NCI-H1417 (cell line): ENCODE results near the gene KRTAP10-5.

ENCODE experiments used
- DNase-seq, 3 experiments: peaks; one replicate each; lab custom pipeline; 2025; lab: John Stamatoyannopoulos, UW

The KRTAP10-5 gene

DNA sequence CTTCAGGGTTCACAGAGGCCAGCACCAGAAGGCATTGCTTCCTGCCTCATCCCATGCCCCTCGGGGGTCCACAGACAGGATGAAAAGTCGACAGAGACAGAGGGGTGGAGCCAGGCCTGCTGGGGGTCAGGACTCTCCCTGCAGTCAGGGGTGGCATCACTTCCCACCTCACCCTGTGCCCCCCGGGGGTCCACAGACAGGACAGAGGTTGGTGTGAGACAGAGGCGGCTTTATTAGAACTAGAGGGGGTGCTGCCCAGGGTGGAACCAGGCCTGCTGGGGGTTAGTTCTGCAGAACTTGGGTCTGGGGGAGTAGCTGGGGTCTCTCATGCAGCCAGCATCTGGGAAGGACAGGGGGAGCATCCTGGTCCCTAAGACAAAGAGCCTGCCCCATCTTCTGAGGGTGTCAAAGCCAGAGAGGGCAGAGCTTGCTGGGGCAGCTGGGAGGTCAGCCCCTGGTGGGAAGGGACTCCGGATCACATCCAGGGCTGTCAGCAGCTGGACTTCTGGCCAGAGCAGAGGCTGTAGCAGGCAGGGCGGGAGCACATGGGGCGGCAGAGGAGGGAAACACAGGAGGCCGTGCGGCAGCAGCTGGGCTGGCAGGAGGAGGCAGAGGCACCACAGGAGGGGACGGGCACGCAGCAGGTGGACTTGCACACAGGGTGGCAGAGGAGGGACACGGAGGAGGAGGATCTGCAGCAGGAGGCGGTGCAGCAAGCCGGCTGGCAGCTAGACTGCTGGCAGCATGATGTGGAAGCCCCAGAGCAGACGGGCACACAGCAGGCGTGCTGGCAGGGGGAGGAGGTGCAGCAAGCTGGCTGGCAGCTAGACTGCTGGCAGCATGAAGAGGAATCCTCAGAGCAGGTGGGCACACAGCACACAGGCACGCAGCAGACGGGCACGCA is 10.7 kb upstream of the KRTAP10-5 start:
- peak in 2 of 3 experiments; percentile 27 to 51 for DNase-seq

DNA sequence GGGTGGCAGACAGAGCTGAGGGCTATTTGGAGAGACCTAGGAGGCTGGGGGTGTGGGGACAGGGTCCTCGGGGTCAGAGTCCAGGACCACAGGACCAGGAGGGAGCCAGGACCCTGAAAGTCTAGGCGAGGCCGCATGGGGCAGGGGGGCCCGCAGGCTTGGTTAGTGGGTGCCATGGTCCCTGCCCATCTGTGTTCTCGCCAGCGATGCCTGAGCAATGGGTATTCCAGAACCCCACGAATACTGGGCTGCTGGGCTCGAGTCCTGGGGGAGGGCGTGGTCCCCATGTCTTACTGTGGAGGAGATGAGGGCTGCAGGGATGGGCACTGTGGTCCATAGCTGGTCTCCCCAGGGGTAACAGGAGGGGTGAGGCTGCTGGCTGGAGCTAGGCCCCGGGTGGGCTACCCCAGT is 9.9 kb upstream of the KRTAP10-5 start:
- no peak for DNase-seq

DNA sequence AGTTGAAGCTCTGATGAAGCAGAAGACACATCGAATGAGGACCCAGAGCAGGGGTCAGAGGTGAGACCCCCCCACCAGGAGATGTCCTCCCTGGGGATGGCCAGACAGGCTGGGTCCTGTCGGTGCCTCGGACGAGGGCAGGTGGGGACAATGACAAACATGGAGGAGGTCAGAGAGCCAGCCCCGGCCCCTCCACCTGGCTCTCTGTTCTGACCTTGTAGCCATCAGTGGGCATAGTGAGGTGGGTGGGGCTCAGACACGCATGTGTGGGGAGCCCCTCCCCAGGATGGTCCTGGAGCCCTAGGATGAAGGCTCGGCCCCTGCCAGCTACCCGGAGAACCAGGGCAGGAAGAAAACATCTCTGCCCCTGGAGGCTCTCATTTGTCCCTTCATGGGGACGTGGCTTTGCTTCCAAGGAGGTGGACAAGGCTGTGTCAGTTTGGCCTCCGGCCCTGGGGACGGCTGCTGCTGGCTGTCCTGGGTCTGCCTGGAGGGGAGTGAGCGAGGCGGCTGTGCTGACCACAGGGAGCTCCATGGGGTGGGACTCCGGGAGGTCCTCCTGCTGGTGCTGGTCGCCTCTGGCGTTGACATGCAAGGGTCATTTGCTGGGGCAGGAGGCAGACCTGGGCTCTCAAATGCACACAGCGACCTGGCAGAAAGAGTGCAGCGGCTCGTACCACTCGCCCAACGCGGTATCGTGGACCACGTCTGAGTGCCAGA is 9.3 kb upstream of the KRTAP10-5 start:
- no peak for DNase-seq

DNA sequence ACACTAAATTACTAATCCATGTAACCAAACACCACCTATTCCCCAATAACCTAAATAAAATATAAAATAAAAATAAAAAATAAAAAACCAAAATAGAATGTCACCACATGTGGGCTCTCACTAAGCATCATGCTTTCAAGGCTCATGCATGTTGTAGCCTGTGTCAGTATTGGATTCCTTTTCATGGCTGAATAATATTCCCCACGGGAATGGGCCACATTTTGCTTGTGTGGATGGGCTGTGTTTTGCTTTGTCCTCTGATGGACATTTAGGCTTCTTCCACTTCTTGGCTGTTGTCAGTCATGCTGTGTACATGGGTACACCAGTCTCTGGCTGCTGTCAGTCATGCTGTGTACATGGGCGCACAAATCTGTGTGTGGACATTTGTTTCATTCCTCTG is 8.7 kb upstream of the KRTAP10-5 start:
- no peak for DNase-seq

GRCh38 chr21:44585892-44586291 is 5.5 kb upstream of the KRTAP10-5 start:
- DNase-seq, result no peak

- peak in 2 of 3 experiments; percentile 76 to 95 for DNase-seq
Observed at GRCh38 chr21:44583800-44584147, 3.4 kb upstream of the KRTAP10-5 start.

DNA sequence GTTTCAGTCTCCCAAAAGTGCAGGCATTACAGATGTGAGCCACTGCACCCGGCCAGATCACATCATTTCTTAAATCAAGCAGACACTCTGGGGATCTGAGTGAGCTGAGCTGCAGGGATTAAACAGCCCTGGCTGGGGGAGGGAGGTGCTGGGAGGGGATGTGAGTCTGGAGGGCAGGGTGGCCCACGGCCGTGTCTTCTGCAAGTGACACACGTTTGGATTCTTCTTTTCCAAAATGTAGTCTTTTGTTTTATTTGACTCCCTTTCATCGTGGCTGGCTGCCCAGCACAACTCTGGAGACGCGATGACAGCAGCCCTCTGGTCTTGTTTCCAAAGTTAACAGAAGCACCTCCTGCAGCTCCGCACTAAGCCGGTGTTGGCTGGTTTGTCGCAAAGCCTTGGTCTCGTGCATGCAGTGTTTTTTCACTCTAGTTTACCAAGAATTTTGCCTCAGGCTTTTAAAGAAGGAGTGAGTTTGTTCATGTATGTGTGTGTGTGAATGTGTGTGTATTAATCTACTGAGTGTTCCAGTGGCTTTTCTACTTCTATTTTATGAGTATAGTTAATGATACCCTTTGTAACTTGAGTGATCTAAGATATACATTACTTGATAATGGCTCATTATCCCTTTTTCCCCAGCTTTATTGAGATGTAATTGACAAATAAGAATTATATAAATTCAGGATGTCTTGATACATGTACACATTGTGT is 2.8 kb upstream of the KRTAP10-5 start:
- peak in 2 of 3 experiments; percentile 76 to 95 for DNase-seq

DNA sequence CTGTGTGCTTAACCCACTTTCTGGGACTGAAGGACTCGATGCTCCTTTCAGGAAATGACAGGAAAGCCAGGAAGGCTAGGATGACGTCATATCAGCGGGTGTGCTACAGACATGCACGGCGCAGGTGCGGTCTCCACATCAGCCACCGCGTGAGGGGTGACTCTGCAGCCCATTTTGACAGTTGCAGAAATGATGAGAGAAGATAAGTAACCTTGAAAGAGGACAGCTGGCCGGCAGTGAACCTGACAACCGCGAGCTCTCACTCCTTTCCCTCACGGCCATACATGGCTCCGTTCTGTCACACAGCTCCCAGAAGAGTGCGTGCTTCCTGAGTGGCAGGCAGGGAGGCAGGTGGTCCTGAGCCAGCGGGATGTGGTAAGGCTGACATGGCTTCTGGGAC is 1.7 kb upstream of the KRTAP10-5 start:
- peak in 1 of 3 experiments; percentile 17 for DNase-seq

DNA sequence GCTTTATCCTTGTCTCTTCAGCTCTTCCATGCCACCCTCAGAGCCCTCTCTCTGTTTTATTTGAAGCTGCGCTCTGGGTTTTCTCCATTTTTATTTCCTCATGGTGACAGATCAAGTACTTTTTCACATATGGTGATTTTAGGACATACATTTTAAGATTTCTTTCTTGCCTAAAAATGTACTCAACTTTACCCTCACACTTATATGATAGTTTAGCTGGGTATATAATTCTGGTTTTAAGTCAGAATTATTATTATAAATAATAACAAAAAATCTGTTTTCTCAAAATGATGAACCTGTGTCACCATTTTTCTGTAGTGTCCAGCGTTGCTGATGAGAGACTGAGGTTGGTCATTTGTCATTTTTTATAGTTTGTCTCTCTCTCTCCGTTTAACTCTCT is 754 bp upstream of the KRTAP10-5 start:
- no peak for DNase-seq

DNA sequence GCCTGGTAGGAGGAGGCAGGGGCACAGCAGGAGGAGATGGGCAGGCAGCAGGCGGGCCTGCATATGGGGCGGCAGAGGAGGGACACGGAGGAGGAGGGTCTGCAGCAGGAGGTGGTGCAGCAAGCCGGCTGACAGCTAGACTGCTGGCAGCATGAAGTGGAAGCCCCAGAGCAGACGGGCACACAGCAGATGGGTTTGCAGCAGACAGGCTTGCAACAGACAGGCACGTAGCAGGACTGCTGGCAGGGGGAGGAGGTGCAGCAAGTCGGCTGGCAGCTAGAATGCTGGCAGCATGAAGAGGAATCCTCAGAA is 615 bp downstream of the KRTAP10-5 start:
- DNase-seq, result no peak

GRCh38 chr21:44579056-44579832 is 1.2 kb downstream of the KRTAP10-5 start:
- no peak for DNase-seq

- no peak for DNase-seq
Observed at GRCh38 chr21:44578371-44579055, 1.9 kb downstream of the KRTAP10-5 start.

DNA sequence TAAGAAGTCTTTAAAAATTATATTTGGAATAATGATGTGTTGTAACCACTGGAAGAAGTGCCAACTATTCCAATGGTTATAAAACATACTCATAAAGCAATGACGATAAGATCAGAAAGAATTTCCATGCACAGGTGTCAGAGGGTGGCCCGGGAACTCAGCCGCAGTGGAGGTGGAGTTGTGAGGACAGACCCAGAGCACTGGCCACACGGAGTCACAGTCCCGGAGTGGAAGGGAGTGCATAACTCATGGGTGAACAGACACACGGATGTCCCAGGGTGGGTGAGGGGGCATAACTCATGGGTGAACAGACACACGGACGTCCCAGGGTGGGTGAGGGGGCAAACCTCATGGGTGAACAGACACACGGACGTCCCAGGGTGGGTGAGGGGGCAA is 4.4 kb downstream of the KRTAP10-5 start:
- DNase-seq, result no peak

GRCh38 chr21:44575307-44576024 is 4.9 kb downstream of the KRTAP10-5 start:
- no peak for DNase-seq

DNA sequence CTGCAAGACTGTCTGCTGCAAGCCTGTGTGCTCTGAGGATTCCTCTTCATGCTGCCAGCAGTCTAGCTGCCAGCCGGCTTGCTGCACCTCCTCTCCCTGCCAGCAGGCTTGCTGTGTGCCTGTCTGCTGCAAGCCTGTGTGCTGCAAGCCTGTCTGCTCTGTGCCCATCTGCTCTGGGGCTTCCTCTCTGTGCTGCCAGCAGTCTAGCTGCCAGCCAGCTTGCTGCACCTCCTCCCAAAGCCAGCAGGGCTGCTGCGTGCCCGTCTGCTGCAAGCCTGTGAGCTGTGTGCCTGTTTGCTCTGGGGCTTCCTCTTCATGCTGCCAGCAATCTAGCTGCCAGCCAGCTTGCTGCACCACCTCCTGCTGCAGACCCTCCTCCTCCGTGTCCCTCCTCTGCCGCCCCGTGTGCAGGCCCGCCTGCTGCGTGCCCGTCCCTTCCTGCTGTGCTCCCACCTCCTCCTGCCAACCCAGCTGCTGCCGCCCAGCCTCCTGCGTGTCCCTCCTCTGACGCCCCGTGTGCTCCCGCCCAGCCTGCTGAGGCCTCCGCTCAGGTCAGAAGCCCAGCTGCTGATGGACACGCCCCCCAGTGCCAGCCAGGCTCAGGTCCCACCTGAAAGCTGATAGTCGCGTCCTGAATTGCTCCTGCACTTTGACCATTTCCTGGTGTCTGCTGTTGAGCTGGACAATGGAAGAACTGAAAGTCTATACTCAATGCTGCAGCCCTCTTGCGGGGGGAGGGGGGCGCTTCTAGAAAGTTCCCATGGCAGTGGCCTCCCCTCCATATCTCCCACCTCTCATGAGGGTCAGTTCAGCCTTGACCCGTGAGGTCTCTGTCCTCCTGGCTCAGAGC is 5.7 kb downstream of the KRTAP10-5 start:
- DNase-seq, result peak in 2 of 3 experiments; percentile 33 to 59

DNA sequence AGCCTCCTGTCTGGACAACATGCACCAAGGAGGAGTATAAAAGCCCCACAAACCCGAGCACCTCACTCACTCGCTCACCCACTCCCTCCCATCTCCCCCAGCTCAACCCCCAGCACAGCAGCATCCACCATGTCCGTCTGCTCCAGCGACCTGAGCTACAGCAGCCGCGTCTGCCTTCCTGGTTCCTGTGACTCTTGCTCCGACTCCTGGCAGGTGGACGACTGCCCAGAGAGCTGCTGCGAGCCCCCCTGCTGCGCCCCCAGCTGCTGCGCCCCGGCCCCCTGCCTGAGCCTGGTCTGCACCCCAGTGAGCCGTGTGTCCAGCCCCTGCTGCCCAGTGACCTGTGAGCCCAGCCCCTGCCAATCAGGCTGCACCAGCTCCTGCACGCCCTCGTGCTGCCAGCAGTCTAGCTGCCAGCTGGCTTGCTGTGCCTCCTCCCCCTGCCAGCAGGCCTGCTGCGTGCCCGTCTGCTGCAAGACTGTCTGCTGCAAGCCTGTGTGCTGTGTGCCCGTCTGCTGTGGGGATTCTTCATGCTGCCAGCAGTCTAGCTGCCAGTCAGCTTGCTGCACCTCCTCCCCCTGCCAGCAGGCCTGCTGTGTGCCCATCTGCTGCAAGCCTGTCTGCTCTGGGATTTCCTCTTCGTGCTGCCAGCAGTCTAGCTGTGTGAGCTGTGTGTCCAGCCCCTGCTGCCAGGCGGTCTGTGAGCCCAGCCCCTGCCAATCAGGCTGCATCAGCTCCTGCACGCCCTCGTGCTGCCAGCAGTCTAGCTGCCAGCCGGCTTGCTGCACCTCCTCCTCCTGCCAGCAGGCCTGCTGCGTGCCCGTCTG is 6.6 kb downstream of the KRTAP10-5 start, which contains the start of gene KRTAP10-4:
Gene KRTAP10-4, plus strand, starts transcription at position 100 of the 827 bp plus-strand sequence. Its CDS starts 30 bp downstream, at position 130.
- peak in 2 of 3 experiments; percentile 68 to 82 for DNase-seq

GRCh38 chr21:44572959-44573583 is 7.3 kb downstream of the KRTAP10-5 start:
- DNase-seq, result peak in 1 of 3 experiments; percentile 69
